Mammary epithelial cell (primary cell): ENCODE results near the gene PSG5.
"Not testable (repeated sequence)": the region's sequence is repeated elsewhere in the genome, so short reads cannot be mapped to it uniquely, and the experiment has no call there.

Source experiments
- CTCF ChIP-seq, 2 donors: IDR thresholded peaks in 1 of 2; conservative IDR thresholded peaks in 1 of 2; 2 replicates each; pipeline ENCODE4 v1.5.1; 2011 to 2012; ENCODE audit warnings: inconsistent platforms in 2 of 2, low read length in 2 of 2, mild to moderate bottlenecking in 2 of 2, control low read depth in 1 of 2, low read depth in 1 of 2; ENCODE audit not compliant: insufficient read depth in 1 of 2; ENCODE audit errors: extremely low read depth in 1 of 2
- EZH2 ChIP-seq: IDR thresholded peaks from 2 replicates; pipeline ENCODE4 v1.6.1; 2012; ENCODE audit warnings: low read length, inconsistent platforms, borderline replicate concordance

- not testable (repeated sequence) for TF ChIP-seq CTCF (conservative IDR thresholded peaks at IDR 0.05 in 1 of 2, IDR thresholded peaks at IDR 0.05 in 1 of 2; ENCODE audit: extremely low read depth in 1 of 2, insufficient read depth in 1 of 2, low read depth in 1 of 2, low read length in 2 of 2); EZH2
Observed at GRCh38 chr19:43219136-43219535, 32.8 kb upstream of the PSG5 start.
